ENCODE data around the gene SPINK8.
"Not testable (repeated sequence)": the region's sequence is repeated elsewhere in the genome, so short reads cannot be mapped to it uniquely, and the experiment has no call there.

SPINK8 gene

GRCh38 chr3:48344867-48345507, 11.5 kb upstream of the SPINK8 start:
- no peak for DNase-seq (ENCODE audit: extremely low read depth, low read depth)
- TF ChIP-seq, protein P1, sequence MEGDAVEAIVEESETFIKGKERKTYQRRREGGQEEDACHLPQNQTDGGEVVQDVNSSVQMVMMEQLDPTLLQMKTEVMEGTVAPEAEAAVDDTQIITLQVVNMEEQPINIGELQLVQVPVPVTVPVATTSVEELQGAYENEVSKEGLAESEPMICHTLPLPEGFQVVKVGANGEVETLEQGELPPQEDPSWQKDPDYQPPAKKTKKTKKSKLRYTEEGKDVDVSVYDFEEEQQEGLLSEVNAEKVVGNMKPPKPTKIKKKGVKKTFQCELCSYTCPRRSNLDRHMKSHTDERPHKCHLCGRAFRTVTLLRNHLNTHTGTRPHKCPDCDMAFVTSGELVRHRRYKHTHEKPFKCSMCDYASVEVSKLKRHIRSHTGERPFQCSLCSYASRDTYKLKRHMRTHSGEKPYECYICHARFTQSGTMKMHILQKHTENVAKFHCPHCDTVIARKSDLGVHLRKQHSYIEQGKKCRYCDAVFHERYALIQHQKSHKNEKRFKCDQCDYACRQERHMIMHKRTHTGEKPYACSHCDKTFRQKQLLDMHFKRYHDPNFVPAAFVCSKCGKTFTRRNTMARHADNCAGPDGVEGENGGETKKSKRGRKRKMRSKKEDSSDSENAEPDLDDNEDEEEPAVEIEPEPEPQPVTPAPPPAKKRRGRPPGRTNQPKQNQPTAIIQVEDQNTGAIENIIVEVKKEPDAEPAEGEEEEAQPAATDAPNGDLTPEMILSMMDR (IDR thresholded peaks at IDR 0.05; ENCODE audit: low read depth, low read length) = no peak

DNA sequence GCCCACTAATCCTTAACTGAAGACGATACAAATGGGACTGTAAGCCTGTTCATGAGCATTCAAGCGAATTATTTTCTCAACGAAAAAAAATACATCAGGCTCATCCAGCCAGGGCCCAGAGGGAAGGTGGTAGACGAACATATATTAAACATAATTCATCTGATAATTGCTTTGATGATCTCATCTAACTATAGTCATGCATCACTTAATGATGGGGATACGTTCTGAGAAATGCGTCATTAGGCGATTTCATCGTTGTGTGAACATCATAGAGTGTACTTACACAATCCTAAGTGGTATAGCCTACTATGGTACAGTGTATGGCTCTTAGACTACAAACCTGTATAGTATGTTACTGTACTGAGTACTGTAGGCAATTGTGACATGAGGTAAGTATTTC, 10.0 kb upstream of the SPINK8 start:
- TF ChIP-seq, protein P1 (IDR thresholded peaks at IDR 0.05; ENCODE audit: low read depth, low read length) = no peak
- DNase-seq (ENCODE audit: extremely low read depth, low read depth) = no peak

- TF ChIP-seq, protein P1 (IDR thresholded peaks at IDR 0.05; ENCODE audit: low read depth, low read length) = no peak
- no peak for DNase-seq (ENCODE audit: extremely low read depth, low read depth)
Measured at GRCh38 chr3:48338635-48339034, 5.2 kb upstream of the SPINK8 start.

DNA sequence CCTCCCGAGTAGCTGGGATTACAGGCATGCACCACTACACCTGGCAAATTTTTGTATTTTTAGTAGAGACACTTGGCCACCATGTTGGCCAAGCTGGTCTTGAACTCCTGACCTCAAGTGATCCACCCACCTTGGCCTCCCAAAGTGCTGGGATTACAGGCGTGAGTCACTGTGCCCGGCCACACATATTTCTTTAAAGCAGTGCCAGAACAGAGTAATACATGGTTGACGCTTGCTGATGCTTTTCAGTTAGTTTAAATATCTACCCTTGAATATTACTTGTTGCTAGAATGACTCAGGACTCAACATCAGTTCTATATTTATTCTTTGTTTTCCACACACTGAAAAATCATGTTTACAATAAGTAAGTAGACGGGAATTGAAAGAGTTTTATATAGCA, 4.1 kb upstream of the SPINK8 start:
- DNase-seq (ENCODE audit: extremely low read depth, low read depth) = not testable (repeated sequence)

DNA sequence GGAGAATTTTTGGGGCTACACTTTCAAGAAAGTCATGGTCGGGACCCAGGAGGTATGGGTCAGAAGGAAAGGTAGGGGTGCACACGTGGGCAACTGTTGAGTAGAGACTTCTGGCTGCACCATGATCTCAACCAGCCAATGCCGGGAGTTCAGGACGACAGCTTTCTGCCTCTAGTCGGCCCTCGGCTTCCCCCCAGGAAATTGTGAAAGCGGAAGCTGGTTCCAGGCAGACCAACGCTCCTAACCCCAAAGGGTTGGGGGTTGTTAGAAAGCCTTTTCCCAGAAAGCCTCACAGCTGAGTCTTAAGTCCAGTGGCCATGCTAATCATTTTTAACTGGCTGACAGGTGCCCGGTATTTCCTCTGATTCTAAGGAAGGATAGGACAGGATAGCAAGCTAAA, 1.8 kb upstream of the SPINK8 start:
- not testable (repeated sequence) for DNase-seq (ENCODE audit: extremely low read depth, low read depth)

GRCh38 chr3:48334605-48335004, 1.1 kb upstream of the SPINK8 start:
- TF ChIP-seq, protein P1 (IDR thresholded peaks at IDR 0.05; ENCODE audit: low read depth, low read length) = no peak
- DNase-seq (ENCODE audit: extremely low read depth, low read depth) = no peak

- not testable (repeated sequence) for DNase-seq (ENCODE audit: extremely low read depth, low read depth)
Measured at GRCh38 chr3:48331706-48332435, 1.6 kb downstream of the SPINK8 start.

- no peak for DNase-seq (ENCODE audit: extremely low read depth, low read depth)
- TF ChIP-seq, protein P1 (IDR thresholded peaks at IDR 0.05; ENCODE audit: low read depth, low read length) = no peak
Measured at GRCh38 chr3:48320996-48321395, 12.5 kb downstream of the SPINK8 start.

All from AG09319 (cell line).